Chondrocyte (in vitro differentiated cells): ENCODE measurements around the gene PLPPR1. TPM values are rescaled to one million over a fixed set of nuclear protein-coding genes. Genes with fewer than 3 reads are reported as not detected.

Experiments
- DNase-seq: peaks from one replicate; pipeline ENCODE4 v3.0.0; 2021; ENCODE audit warnings: mixed read lengths, low spot score
- H3K27ac Mint-ChIP-seq: one replicate; pipeline ENCODE4 v1.8.0; 2021; ENCODE audit warnings: mild to moderate bottlenecking, moderate library complexity, mixed read lengths; ENCODE audit not compliant: unreplicated experiment
- H3K27me3 Mint-ChIP-seq: 2 replicates; pipeline ENCODE4 v1.8.0; 2021; ENCODE audit warnings: low read depth, mixed read lengths
- H3K36me3 Mint-ChIP-seq: 2 replicates; pipeline ENCODE4 v1.8.0; 2021; ENCODE audit warnings: low read depth, mixed read lengths
- H3K4me1 Mint-ChIP-seq: 2 replicates; pipeline ENCODE4 v1.8.0; 2021; ENCODE audit warnings: low read depth, mild to moderate bottlenecking, mixed read lengths
- H3K4me3 Mint-ChIP-seq: one replicate; pipeline ENCODE4 v1.8.0; 2021; ENCODE audit warnings: mild to moderate bottlenecking, moderate library complexity, mixed read lengths; ENCODE audit not compliant: unreplicated experiment
- H3K9me3 Mint-ChIP-seq: 2 replicates; pipeline ENCODE4 v1.8.0; 2021; ENCODE audit warnings: low read depth, mixed read lengths
- CTCF ChIP-seq: fragments of 200-600 bp; sonication (generic); IDR thresholded peaks from 2 replicates; pipeline ENCODE4 v1.5.0; 2021; ENCODE audit warnings: antibody characterized with exemption, mild to moderate bottlenecking, moderate library complexity
- total RNA-seq: library from RNA; stranded (reverse); gene quantifications from 3 replicates; pipeline ENCODE4 v1.2.1, GENCODE V29; 2021

Gene PLPPR1
- total RNA-seq, 1 donor from 2014 or later, result not detected

GRCh38 chr9:101072259-101072658 is 43.7 kb downstream of the PLPPR1 start:
- DNase-seq, result no peak
- Mint-ChIP-seq H3K9me3 (no peaks in the 10 kb centered on the region), H3K4me1 (no peaks in the 10 kb centered on the region), H3K27me3 (peaks cover 10% of the 10 kb centered on the region), H3K4me3 (no peak overlapping the region), H3K27ac (no peak overlapping the region), H3K36me3 (no peaks in the 10 kb centered on the region)
- TF ChIP-seq CTCF, result no peak

DNA sequence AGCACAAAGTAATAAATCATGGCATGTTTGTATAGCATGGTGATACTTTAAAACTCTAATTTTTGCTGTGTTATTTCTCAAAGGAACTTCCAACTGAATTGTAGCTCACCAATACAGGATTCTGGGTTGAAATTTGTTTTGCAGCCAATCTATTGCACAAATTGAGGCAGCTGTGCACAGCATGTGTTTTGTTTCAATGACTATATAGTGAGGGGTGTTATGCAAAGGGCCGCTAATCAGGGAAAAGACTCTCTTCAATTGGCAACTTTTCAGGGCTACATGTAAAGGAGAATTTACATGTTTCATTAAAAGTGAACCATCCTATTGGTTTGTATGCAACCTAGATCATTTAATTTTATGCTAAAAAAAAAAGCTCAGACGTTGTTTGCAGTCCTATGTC is 44.6 kb downstream of the PLPPR1 start:
- Mint-ChIP-seq H3K4me1 (no peaks in the 10 kb centered on the region), H3K4me3 (no peak overlapping the region), H3K9me3 (no peaks in the 10 kb centered on the region), H3K27me3 (peaks cover 10% of the 10 kb centered on the region), H3K27ac (no peak overlapping the region), H3K36me3 (no peaks in the 10 kb centered on the region)
- TF ChIP-seq CTCF, result no peak
- DNase-seq, result no peak

- Mint-ChIP-seq H3K4me3 (no peak overlapping the region), H3K4me1 (no peaks in the 10 kb centered on the region), H3K27ac (no peak overlapping the region), H3K9me3 (peaks cover 6% of the 10 kb centered on the region), H3K36me3 (no peaks in the 10 kb centered on the region), H3K27me3 (peaks cover 2% of the 10 kb centered on the region)
- TF ChIP-seq CTCF, result no peak
- no peak for DNase-seq
Observed at GRCh38 chr9:101081641-101082040, 53.1 kb downstream of the PLPPR1 start.

DNA sequence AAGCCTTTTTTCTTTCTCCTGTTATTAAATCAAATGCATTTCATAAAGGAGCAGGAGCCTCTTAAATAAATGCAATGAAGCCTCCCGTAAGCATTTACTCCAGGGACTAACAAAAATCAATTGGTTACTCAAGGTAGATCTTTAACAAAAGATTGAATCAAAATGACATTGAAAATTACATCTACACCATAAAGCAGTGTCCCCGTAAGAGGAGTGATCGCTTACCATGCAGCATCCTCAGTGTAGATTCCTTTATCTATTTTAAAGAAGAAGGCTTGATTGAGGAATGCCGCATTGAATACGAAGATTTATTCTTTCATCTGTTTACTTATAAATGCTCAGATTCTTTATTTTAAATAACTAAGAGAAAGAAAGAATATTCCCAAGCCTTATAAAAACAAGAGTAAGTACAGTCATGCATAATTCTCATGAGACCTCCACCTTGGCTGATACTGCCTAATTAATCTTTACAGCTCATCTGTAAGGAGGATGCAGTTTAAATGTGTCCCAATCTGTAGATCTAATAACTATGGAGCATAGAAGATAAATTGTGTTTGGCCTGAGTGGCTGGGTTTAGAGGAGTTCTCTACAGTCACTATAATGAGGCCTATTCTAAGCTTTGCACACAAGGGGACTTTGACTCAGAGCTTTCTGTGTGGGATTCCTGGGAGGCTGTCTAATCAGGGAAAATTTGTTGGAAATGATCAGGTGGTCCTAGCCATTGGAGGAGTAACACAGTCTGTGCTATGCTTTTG is 55.1 kb downstream of the PLPPR1 start:
- no peak overlapping the region for H3K27ac Mint-ChIP-seq
- H3K36me3 Mint-ChIP-seq, result no peaks in the 10 kb centered on the region
- H3K27me3 Mint-ChIP-seq, result peaks cover 2% of the 10 kb centered on the region
- H3K9me3 Mint-ChIP-seq, result peaks cover 6% of the 10 kb centered on the region
- DNase-seq, result no peak
- no peak for TF ChIP-seq CTCF
- no peaks in the 10 kb centered on the region for H3K4me1 Mint-ChIP-seq
- H3K4me3 Mint-ChIP-seq, result no peak overlapping the region

- H3K27ac Mint-ChIP-seq, result no peak overlapping the region
- DNase-seq, result no peak
- no peak for TF ChIP-seq CTCF
- H3K9me3 Mint-ChIP-seq, result no peaks in the 10 kb centered on the region
- no peaks in the 10 kb centered on the region for H3K4me1 Mint-ChIP-seq
- H3K4me3 Mint-ChIP-seq, result no peak overlapping the region
- H3K27me3 Mint-ChIP-seq, result no peaks in the 10 kb centered on the region
- H3K36me3 Mint-ChIP-seq, result no peaks in the 10 kb centered on the region
Observed at GRCh38 chr9:101087426-101087825, 58.9 kb downstream of the PLPPR1 start.
